HCT116 (cell line): ENCODE data around the gene PPP1R16B. TPM values are rescaled to one million over a fixed set of nuclear protein-coding genes. Genes with fewer than 3 reads are reported as not detected.
A peak's percentile ranks its signal among the peaks of the same experiment; 100 is the strongest.

Experiments
- ATAC-seq: fragments of 200-7000 bp; cut with Tn5 transposase; 2 replicates; pipeline ENCODE4 v1.9.1; 2020; ENCODE audit warnings: mild to moderate bottlenecking, moderate library complexity
- BruUV-seq: library from RNA; stranded (reverse); fragments of 400-500 nt; replicated peaks from 2 replicates; lab custom pipeline; 2021; lab: Mats Ljungman, UMichigan
- CTCF ChIA-PET: fragments of 300-600 bp; sonication (Branson Sonifier 250); formaldehyde crosslinking; loops from one replicate; lab custom pipeline; 2021; ENCODE audit warnings: antibody characterized with exemption; lab: Charles Lee
- POLR2A ChIA-PET: fragments of 300-600, 350-600 bp; sonication (Branson Sonifier 250); formaldehyde crosslinking; loops from one replicate; lab custom pipeline; 2021; ENCODE audit warnings: antibody characterized with exemption; lab: Charles Lee
- RAD21 ChIA-PET, 2 experiments: fragments of 300-600 bp; sonication (Branson Sonifier 250); formaldehyde crosslinking; loops; one replicate each; lab custom pipeline; 2023; ENCODE audit warnings: low total read pairs in 2 of 2; ENCODE audit not compliant: uncharacterized antibody in 2 of 2, unreplicated experiment in 2 of 2, low non-redundant PET in 1 of 2; lab: Charles Lee
- DNase-seq: peaks from one replicate; pipeline ENCODE4 v3.0.0-alpha.2; 2010; ENCODE audit warnings: low read depth, low spot score
- H2AFZ ChIP-seq: fragments of 200-600 bp; shearing (Covaris generic), sonication (generic); 2 replicates; pipeline ENCODE4 v1.6.1; 2017; ENCODE audit warnings: low read depth, mixed run types, mixed read lengths, antibody characterized with exemption, low read length; ENCODE audit not compliant: poor library complexity, severe bottlenecking
- H3K27ac ChIP-seq: 2 replicates; pipeline ENCODE4 v1.5.1; 2012; ENCODE audit warnings: low read depth, low read length
- H3K27me3 ChIP-seq: fragments of 200-600 bp; sonication (generic); 2 replicates; pipeline ENCODE4 v1.6.1; 2016; ENCODE audit warnings: mixed run types, low read length, mixed read lengths; ENCODE audit not compliant: insufficient read depth
- H3K36me3 ChIP-seq, 2 experiments: fragments of 200-500 bp in 1 of 2; fragments of 200-600 bp in 1 of 2; sonication (Bioruptor generic) in 1 of 2; sonication (generic) in 1 of 2; 2 replicates each; pipeline versions ENCODE4 v1.5.1 to v1.6.1; 2014 to 2016; ENCODE audit warnings: low read length in 2 of 2, inconsistent platforms in 1 of 2, mixed read lengths in 1 of 2, mixed run types in 1 of 2; ENCODE audit not compliant: insufficient read depth in 2 of 2, control insufficient read depth in 1 of 2
- H3K4me1 ChIP-seq, 2 experiments: fragments of 200-600 bp in 1 of 2; sonication (generic) in 1 of 2; 2 replicates each; pipeline versions ENCODE4 v1.5.1 to v1.6.1; 2012 to 2017; ENCODE audit warnings: low read length in 2 of 2, inconsistent platforms in 1 of 2, mild to moderate bottlenecking in 1 of 2, mixed read lengths in 1 of 2, mixed run types in 1 of 2, moderate library complexity in 1 of 2; ENCODE audit not compliant: insufficient read depth in 2 of 2, control insufficient read depth in 1 of 2
- H3K4me2 ChIP-seq: fragments of 200-600 bp; sonication (generic); 2 replicates; pipeline ENCODE4 v1.6.1; 2017; ENCODE audit warnings: mixed run types, low read length, mixed read lengths
- H3K4me3 ChIP-seq, 2 experiments: fragments of 200-600 bp in 1 of 2; sonication (generic) in 1 of 2; replicated peaks in 1 of 2; 2 replicates each; pipeline ENCODE4 v1.5.1; 2011 to 2016; ENCODE audit warnings: low read length in 2 of 2, control low read depth in 1 of 2, low read depth in 1 of 2, mild to moderate bottlenecking in 1 of 2, mixed read lengths in 1 of 2, mixed run types in 1 of 2
- H3K79me2 ChIP-seq: fragments of 200-600 bp; sonication (generic); 2 replicates; pipeline ENCODE4 v1.6.1; 2017; ENCODE audit warnings: mild to moderate bottlenecking, mixed run types, low read length, moderate library complexity, mixed read lengths; ENCODE audit not compliant: insufficient read depth
- H3K9ac ChIP-seq: fragments of 200-600 bp; sonication (generic); 2 replicates; pipeline ENCODE4 v1.6.1; 2016; ENCODE audit warnings: low read length, mixed read lengths
- H3K9me2 ChIP-seq: fragments of 200-600 bp; sonication (generic), shearing (Covaris generic); 2 replicates; pipeline ENCODE4 v1.6.1; 2017; ENCODE audit warnings: mixed run types, mild to moderate bottlenecking, moderate library complexity; ENCODE audit not compliant: insufficient read depth
- H3K9me3 ChIP-seq, 2 experiments: fragments of 200-500 bp in 1 of 2; fragments of 200-600 bp in 1 of 2; sonication (Bioruptor generic) in 1 of 2; sonication (generic) in 1 of 2; 2 replicates each; pipeline ENCODE4 v1.6.1; 2014 to 2017; ENCODE audit warnings: low read length in 2 of 2, mixed read lengths in 2 of 2, inconsistent platforms in 1 of 2, low read depth in 1 of 2, mild to moderate bottlenecking in 1 of 2, mixed run types in 1 of 2, moderate library complexity in 1 of 2; ENCODE audit not compliant: control insufficient read depth in 1 of 2, insufficient read depth in 1 of 2
- H4K20me1 ChIP-seq: fragments of 200-600 bp; sonication (generic), shearing (Covaris generic); 2 replicates; pipeline ENCODE4 v1.6.1; 2017; ENCODE audit warnings: mixed run types, mild to moderate bottlenecking, moderate library complexity; ENCODE audit not compliant: insufficient read depth
- CBX3 ChIP-seq: IDR thresholded peaks from 2 replicates; pipeline ENCODE4 v1.6.1; 2012; ENCODE audit warnings: low read depth
- EGR1 ChIP-seq: IDR thresholded peaks from 2 replicates; pipeline ENCODE4 v1.6.1; 2012; ENCODE audit warnings: low read depth
- JUND ChIP-seq: IDR thresholded peaks from 2 replicates; pipeline ENCODE4 v1.6.1; 2012
- TCF7L2 ChIP-seq: IDR thresholded peaks from 2 replicates; pipeline ENCODE4 v1.7.0; 2011; ENCODE audit warnings: borderline replicate concordance, inconsistent platforms; ENCODE audit not compliant: insufficient read depth, insufficient read length; ENCODE audit errors: extremely low read depth
- ZNF274 ChIP-seq: fragments of 200-500 bp; sonication (Bioruptor generic); IDR thresholded peaks from 2 replicates; pipeline ENCODE4 v1.6.1; 2014; ENCODE audit warnings: mild to moderate bottlenecking, low read depth, low read length, inconsistent platforms
- intact Hi-C: fragments of 100-400 bp; cut with micrococcal nuclease; formaldehyde crosslinking; loops from 2 replicates; pipeline ENCODE4 v1.10.0; 2022
- total RNA-seq: library from RNA; stranded (reverse); gene quantifications from one replicate; pipeline ENCODE4 v1.2.1, GENCODE V29; 2021; ENCODE audit not compliant: unreplicated experiment

The PPP1R16B gene
- total RNA-seq, 1 experiment from 2014 or later, result 0.52 TPM

- RAD21 ChIA-PET, result interaction anchor here (0.6 to 0.7 kb wide), 2 partner anchors 11 to 119 kb away, joined by 3 read pairs; no protein-coding TSS in a partner anchor
- no peaks in the 10 kb centered on the region for H3K36me3 ChIP-seq
- CTCF ChIA-PET, result interaction anchor here (1.6 to 1.8 kb wide), 2 partner anchors 32 to 104 kb away, joined by 4 to 5 read pairs; partner anchors contain the start of gene FAM83D
- no peak overlapping the region for H3K9ac ChIP-seq
- BruUV-seq, result no TSS peak
- intact Hi-C loops, result loop anchor here (1.0 to 5.0 kb wide), 3 partner anchors 129 to 248 kb away; no protein-coding TSS in a partner anchor
- H3K9me3 ChIP-seq, result no peaks in the 10 kb centered on the region
- no peaks in the 10 kb centered on the region for H4K20me1 ChIP-seq
- no peaks in the 10 kb centered on the region for H3K79me2 ChIP-seq
- POLR2A ChIA-PET, result no interaction called here
- no peak overlapping the region for H3K27ac ChIP-seq
- peaks cover 5 to 17% of the 10 kb centered on the region in 2 experiments; a peak in 3 of 4 replicates for H3K4me1 ChIP-seq
- H3K4me2 ChIP-seq, result peak overlapping the region; percentile 73
- DNase-seq, result no peak
- H3K4me3 ChIP-seq, result peak overlapping the region; percentile 4 to 33; a peak in 1 of 4 replicates
- H3K9me2 ChIP-seq, result no peaks in the 10 kb centered on the region
- ATAC-seq, result peak; percentile 79
- no peak for TF ChIP-seq JUND
- peak; percentile 58 for TF ChIP-seq EGR1
- peaks cover 5% of the 10 kb centered on the region; the same call in 1 of the 2 replicates for H3K27me3 ChIP-seq
- peak overlapping the region; percentile 74 for H2AFZ ChIP-seq
Measured at GRCh38 chr20:38894091-38894847, 88.8 kb downstream of the PPP1R16B start.

DNA sequence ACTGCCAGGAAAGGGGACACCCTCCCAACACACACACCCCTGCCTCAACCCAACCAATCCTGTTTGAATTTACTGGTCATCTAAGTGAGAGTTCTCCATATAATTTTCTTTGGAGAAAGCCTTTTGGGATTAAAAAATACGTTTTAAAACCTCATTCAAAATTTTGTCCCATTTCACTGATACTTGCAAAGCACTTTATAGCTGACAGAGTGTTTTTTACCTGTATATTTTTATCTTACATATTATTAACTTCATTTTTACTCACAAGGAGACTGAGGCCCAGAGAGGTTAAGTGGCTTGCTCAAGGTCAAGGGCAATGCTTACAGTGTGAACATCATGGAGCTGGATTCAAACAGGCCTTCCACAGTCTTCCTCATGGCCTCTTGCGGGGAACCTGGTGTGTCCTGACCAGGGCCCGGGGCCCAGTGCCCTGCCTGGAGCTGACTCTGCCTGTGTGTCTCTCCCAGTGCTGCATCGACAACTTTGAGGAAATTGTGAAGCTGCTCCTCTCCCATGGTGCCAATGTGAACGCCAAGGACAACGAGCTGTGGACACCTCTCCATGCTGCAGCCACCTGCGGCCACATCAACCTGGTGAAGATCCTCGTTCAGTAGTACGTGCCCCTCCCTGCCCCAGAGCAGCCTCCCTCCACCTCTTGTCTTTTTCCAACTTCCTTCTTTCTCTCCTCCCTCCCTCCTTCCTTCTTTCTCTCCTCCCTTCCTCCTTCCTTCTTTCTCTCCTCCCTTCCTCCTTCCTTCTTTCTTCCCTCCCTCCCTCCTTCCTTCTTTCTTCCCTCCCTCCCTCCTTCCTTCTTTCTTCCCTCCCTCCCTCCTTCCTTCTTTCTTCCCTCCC, 89.8 kb downstream of the PPP1R16B start:
- no TSS peak for BruUV-seq
- TF ChIP-seq TCF7L2 (no peak), ZNF274 (no peak), CBX3 (no peak)
- H3K9me2 ChIP-seq, result no peaks in the 10 kb centered on the region
- no peak overlapping the region for H3K27ac ChIP-seq
- no peak for ATAC-seq
- no peaks in the 10 kb centered on the region for H4K20me1 ChIP-seq
- H3K4me2 ChIP-seq, result no peak overlapping the region
- H3K9me3 ChIP-seq, result no peaks in the 10 kb centered on the region
- peaks cover 5 to 14% of the 10 kb centered on the region in 2 experiments; a peak in 3 of 4 replicates for H3K4me1 ChIP-seq
- H3K79me2 ChIP-seq, result no peaks in the 10 kb centered on the region
- H3K4me3 ChIP-seq, result no peak overlapping the region
- no peaks in the 10 kb centered on the region for H3K36me3 ChIP-seq
- peak overlapping the region; percentile 74 for H2AFZ ChIP-seq
- CTCF ChIA-PET, result interaction anchor here (0.7 to 1.6 kb wide), 2 partner anchors 105 to 118 kb away, joined by 3 to 4 read pairs; no protein-coding TSS in a partner anchor
- intact Hi-C loops, result no loop called here
- H3K27me3 ChIP-seq, result peaks cover 5% of the 10 kb centered on the region; the same call in 1 of the 2 replicates
- no peak for DNase-seq
- H3K9ac ChIP-seq, result no peak overlapping the region
- RAD21 ChIA-PET, result interaction anchor here in 1 of 2 experiments (0.6 kb wide), 1 partner anchor 120 kb away, joined by 3 read pairs; no protein-coding TSS in a partner anchor
- POLR2A ChIA-PET, result no interaction called here
